Measurements from ENCODE around the gene SEPTIN5. TPM values are rescaled to one million over a fixed set of nuclear protein-coding genes. Genes with fewer than 3 reads are reported as not detected.

Gene SEPTIN5
- polyA plus RNA-seq, 1 experiment, result 38.8 TPM

DNA sequence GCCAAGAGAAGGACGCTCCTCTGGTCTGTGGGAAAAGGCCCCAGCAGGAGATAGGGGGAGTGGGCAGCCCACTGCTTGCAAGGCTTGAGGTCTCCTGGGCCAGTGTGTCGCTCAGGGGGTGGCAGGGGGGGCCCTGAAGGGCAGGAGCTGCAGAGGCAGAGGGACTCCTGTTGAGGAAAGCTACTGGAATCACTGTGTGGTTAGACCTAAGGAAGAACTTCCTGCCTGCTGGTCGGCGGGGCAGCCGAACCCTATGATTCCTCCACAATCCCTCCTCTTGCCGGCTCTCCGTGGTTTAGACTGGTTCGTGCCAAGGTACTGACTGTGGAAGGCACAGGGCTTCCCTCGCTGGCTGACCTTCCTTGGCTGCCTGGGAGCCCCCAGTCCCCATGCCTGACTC is 15.2 kb downstream of the SEPTIN5 start:
- DNase-seq (ENCODE audit: low read depth), result no peak
- CTCF ChIA-PET, result interaction anchor here (0.6 to 6.8 kb wide), 14 partner anchors 9 to 243 kb away, joined by 3 to 277 read pairs (median 12); no protein-coding TSS in a partner anchor
- no peaks in the 10 kb centered on the region; the same call in 1 of the 2 replicates for H3K36me3 ChIP-seq (ENCODE audit: control insufficient read depth, insufficient read depth, low read length)
- H3K27me3 ChIP-seq (ENCODE audit: control insufficient read depth, insufficient read depth, low read length), result no peaks in the 10 kb centered on the region
- H3K4me3 ChIP-seq (ENCODE audit: low read depth, low read length), result no peak overlapping the region
- TF ChIP-seq, protein P1, sequence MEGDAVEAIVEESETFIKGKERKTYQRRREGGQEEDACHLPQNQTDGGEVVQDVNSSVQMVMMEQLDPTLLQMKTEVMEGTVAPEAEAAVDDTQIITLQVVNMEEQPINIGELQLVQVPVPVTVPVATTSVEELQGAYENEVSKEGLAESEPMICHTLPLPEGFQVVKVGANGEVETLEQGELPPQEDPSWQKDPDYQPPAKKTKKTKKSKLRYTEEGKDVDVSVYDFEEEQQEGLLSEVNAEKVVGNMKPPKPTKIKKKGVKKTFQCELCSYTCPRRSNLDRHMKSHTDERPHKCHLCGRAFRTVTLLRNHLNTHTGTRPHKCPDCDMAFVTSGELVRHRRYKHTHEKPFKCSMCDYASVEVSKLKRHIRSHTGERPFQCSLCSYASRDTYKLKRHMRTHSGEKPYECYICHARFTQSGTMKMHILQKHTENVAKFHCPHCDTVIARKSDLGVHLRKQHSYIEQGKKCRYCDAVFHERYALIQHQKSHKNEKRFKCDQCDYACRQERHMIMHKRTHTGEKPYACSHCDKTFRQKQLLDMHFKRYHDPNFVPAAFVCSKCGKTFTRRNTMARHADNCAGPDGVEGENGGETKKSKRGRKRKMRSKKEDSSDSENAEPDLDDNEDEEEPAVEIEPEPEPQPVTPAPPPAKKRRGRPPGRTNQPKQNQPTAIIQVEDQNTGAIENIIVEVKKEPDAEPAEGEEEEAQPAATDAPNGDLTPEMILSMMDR (IDR thresholded peaks at IDR 0.05; ENCODE audit: insufficient read depth, low read depth, low read length), result no peak
- POLR2A ChIA-PET, result no interaction called here

DNA sequence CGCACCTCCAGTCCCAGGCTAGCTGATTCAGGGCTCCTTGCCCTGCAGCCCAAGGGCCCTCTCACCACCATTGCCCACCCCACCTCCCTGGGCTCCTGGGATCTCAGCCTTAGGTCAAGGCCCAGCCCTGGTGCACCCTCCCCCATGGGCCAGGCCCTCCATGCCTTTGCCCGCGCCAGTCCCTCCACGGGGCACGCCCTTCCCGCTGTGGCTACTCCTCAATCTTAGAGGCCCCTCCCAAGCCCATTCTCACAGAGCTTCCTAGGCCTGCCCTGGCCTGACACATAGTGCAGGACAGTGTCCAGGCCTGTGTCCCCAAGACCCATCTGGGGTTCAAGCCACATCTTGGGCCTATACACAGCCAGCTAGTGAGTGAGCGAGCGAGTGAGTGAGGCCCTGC is 15.9 kb downstream of the SEPTIN5 start:
- CTCF ChIA-PET, result interaction anchor here (0.6 to 6.8 kb wide), 61 partner anchors 10 to 338 kb away, joined by 3 to 277 read pairs (median 5); partner anchors contain the start of genes GNB1L, RTL10, SEPTIN5 and TANGO2
- DNase-seq (ENCODE audit: low read depth), result no peak
- H3K36me3 ChIP-seq (ENCODE audit: control insufficient read depth, insufficient read depth, low read length), result no peaks in the 10 kb centered on the region
- POLR2A ChIA-PET, result no interaction called here
- no peaks in the 10 kb centered on the region for H3K27me3 ChIP-seq (ENCODE audit: control insufficient read depth, insufficient read depth, low read length)
- no peak overlapping the region for H3K4me3 ChIP-seq (ENCODE audit: low read depth, low read length)
- TF ChIP-seq, protein P1 (IDR thresholded peaks at IDR 0.05; ENCODE audit: insufficient read depth, low read depth, low read length), result no peak

DNA sequence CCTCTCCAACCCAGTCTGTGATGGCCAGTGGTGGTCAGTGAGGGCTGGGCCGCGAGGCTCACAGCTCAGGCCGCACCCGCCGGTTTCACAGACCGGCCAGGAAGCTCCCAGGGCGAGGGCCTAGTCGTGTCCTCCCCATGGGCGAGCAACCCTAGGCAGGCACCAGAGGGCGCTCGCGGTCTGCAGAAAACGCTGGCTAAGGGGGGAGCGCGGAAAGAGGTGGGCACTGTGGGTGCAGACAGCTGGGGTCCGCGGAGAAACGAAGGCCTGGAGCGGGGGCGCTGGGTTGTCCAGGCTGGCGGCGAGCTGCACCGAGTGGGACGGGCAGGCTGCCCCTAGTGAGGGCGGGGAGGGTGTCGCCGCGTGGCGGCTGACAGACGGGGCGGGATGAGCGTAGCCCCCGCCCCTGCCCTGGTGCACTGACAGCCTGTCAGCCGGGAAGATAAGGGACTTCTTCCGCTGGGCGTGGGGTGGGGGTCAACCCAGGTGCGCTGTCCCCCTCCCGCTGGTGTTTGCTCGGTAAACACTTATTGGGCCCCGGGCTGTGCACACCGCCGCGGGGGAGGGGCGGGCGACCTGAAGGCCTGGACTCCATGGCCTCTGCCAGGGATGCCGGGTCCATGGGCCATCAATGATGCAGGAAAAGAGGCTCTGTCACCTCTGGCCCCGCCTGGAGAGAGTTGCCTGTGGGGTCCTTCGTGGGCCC is 16.5 kb downstream of the SEPTIN5 start:
- CTCF ChIA-PET, result interaction anchor here (0.6 to 6.8 kb wide), 62 partner anchors 10 to 337 kb away, joined by 3 to 277 read pairs (median 5); partner anchors contain the start of genes COMT, GNB1L, RTL10 and SEPTIN5
- POLR2A ChIA-PET, result no interaction called here
- Histone ChIP-seq H3K27me3 (ENCODE audit: control insufficient read depth, insufficient read depth, low read length) (no peaks in the 10 kb centered on the region), H3K4me3 (ENCODE audit: low read depth, low read length) (peak overlapping the region; percentile 52), H3K36me3 (ENCODE audit: control insufficient read depth, insufficient read depth, low read length) (no peaks in the 10 kb centered on the region)
- DNase-seq (ENCODE audit: low read depth), result peak; percentile 3
- TF ChIP-seq, protein P1 (IDR thresholded peaks at IDR 0.05; ENCODE audit: insufficient read depth, low read depth, low read length), result peak; percentile 96

DNA sequence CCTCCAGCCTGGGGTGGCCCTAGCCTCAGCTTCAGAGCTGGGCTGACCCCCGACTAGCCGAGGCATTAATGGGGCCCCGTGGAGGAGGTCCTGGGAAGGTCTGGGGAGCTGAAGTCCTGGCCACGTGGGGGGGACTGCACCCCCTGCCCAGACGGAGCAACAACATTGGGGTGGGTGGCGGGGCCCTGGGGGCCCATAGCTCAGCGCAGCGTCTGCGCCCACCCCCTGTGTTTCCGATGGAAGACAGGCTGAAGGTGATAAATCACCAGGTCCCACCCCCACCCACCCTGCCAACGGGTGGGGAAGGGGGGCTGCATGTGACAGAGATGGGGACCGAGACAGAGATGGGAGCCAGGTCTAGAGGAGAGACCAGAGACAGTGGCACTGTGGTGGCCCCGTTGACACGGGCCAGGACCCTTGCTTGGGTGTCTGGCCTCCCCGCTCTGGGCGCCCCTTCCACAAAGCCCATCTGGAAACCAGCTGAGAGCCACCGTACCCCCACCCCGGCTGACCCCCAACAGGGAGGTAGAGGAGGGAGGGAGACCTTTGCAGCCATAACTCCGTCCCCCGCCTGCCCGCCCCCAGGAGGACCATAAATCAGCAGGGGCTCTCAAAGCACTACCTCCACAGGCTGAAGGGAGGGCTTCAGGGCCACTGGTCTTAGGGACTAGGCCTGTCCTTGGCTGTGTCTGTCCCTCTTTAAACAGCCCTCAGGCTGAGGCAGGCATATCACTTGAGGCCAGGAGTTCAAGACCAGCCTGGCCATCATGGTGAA is 17.2 kb downstream of the SEPTIN5 start:
- H3K36me3 ChIP-seq (ENCODE audit: control insufficient read depth, insufficient read depth, low read length), result no peaks in the 10 kb centered on the region
- H3K27me3 ChIP-seq (ENCODE audit: control insufficient read depth, insufficient read depth, low read length), result no peaks in the 10 kb centered on the region
- ChIA-PET POLR2A (no interaction called here), CTCF (interaction anchor here (1.0 to 6.8 kb wide), 40 partner anchors 11 to 289 kb away, joined by 3 to 277 read pairs (median 8); partner anchors contain the start of genes COMT, GNB1L, RTL10 and TANGO2)
- no peak overlapping the region for H3K4me3 ChIP-seq (ENCODE audit: low read depth, low read length)
- TF ChIP-seq, protein P1 (IDR thresholded peaks at IDR 0.05; ENCODE audit: insufficient read depth, low read depth, low read length), result no peak
- no peak for DNase-seq (ENCODE audit: low read depth)

Data from BJ (cell line).